ENCODE results near the gene ZNF599.

GRCh38 chr19:34818270-34818669 is 45.3 kb upstream of the ZNF599 start:
- TF ChIP-seq, protein P1, sequence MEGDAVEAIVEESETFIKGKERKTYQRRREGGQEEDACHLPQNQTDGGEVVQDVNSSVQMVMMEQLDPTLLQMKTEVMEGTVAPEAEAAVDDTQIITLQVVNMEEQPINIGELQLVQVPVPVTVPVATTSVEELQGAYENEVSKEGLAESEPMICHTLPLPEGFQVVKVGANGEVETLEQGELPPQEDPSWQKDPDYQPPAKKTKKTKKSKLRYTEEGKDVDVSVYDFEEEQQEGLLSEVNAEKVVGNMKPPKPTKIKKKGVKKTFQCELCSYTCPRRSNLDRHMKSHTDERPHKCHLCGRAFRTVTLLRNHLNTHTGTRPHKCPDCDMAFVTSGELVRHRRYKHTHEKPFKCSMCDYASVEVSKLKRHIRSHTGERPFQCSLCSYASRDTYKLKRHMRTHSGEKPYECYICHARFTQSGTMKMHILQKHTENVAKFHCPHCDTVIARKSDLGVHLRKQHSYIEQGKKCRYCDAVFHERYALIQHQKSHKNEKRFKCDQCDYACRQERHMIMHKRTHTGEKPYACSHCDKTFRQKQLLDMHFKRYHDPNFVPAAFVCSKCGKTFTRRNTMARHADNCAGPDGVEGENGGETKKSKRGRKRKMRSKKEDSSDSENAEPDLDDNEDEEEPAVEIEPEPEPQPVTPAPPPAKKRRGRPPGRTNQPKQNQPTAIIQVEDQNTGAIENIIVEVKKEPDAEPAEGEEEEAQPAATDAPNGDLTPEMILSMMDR (IDR thresholded peaks at IDR 0.05) = no peak
- TF ChIP-seq POLR2A (IDR thresholded peaks at IDR 0.05) (no peak), EP300 (IDR thresholded peaks at IDR 0.05) (no peak)

All from ovary (tissue), 3 donors.